ENCODE measurements around the gene EPHA1. TPM values are rescaled to one million over a fixed set of nuclear protein-coding genes. Genes with fewer than 3 reads are reported as not detected.

The EPHA1 gene
- total RNA-seq, 1 donor from 2014 or later = not detected

GRCh38 chr7:143384661-143385631 is 23.7 kb downstream of the EPHA1 start:
- Histone ChIP-seq H3K4me3 (peak overlapping the region; percentile 98), H3K27ac (replicated peaks) (peak overlapping the region; percentile 99), H3K27me3 (ENCODE audit: low read depth) (no peaks in the 10 kb centered on the region), H3K4me1 (peaks cover 89% of the 10 kb centered on the region), H3K36me3 (peaks cover 39% of the 10 kb centered on the region), H3K9me3 (replicated peaks) (no peaks in the 10 kb centered on the region)
- DNase-seq = no peak
- no peak for TF ChIP-seq CTCF (IDR thresholded peaks at IDR 0.05; ENCODE audit: borderline replicate concordance)
- intact Hi-C loops (cut with micrococcal nuclease) = no loop called here

GRCh38 chr7:143384148-143384547 is 24.5 kb downstream of the EPHA1 start:
- Histone ChIP-seq H3K9me3 (replicated peaks) (no peaks in the 10 kb centered on the region), H3K4me1 (peaks cover 89% of the 10 kb centered on the region), H3K27me3 (ENCODE audit: low read depth) (no peaks in the 10 kb centered on the region), H3K27ac (replicated peaks) (peak overlapping the region; percentile 99), H3K36me3 (peaks cover 31% of the 10 kb centered on the region), H3K4me3 (peak overlapping the region; percentile 98)
- no peak for TF ChIP-seq CTCF (IDR thresholded peaks at IDR 0.05; ENCODE audit: borderline replicate concordance)
- no peak for DNase-seq
- intact Hi-C loops (cut with micrococcal nuclease) = no loop called here

- DNase-seq = no peak
- Histone ChIP-seq H3K27ac (replicated peaks) (peak overlapping the region; percentile 99), H3K36me3 (peaks cover 25% of the 10 kb centered on the region), H3K27me3 (ENCODE audit: low read depth) (no peaks in the 10 kb centered on the region), H3K9me3 (replicated peaks) (no peaks in the 10 kb centered on the region), H3K4me1 (peaks cover 93% of the 10 kb centered on the region), H3K4me3 (peak overlapping the region; percentile 98)
- no peak for TF ChIP-seq CTCF (IDR thresholded peaks at IDR 0.05; ENCODE audit: borderline replicate concordance)
- intact Hi-C loops (cut with micrococcal nuclease) = no loop called here
These were observed 25.1 kb downstream of the EPHA1 start for GRCh38 chr7:143383642-143383957.

- no peak for TF ChIP-seq CTCF (IDR thresholded peaks at IDR 0.05; ENCODE audit: borderline replicate concordance)
- H3K27me3 ChIP-seq (ENCODE audit: low read depth) = no peaks in the 10 kb centered on the region
- peak overlapping the region; percentile 99 for H3K27ac ChIP-seq (replicated peaks)
- no peak for DNase-seq
- intact Hi-C loops (cut with micrococcal nuclease) = no loop called here
- peaks cover 89% of the 10 kb centered on the region for H3K4me1 ChIP-seq
- H3K9me3 ChIP-seq (replicated peaks) = no peaks in the 10 kb centered on the region
- peaks cover 20% of the 10 kb centered on the region for H3K36me3 ChIP-seq
- H3K4me3 ChIP-seq = peak overlapping the region; percentile 98
These were observed 25.6 kb downstream of the EPHA1 start for GRCh38 chr7:143382791-143383641.

- H3K27me3 ChIP-seq (ENCODE audit: low read depth) = no peaks in the 10 kb centered on the region
- H3K4me3 ChIP-seq = peak overlapping the region; percentile 98
- intact Hi-C loops (cut with micrococcal nuclease) = no loop called here
- peak overlapping the region; percentile 99 for H3K27ac ChIP-seq (replicated peaks)
- no peak for TF ChIP-seq CTCF (IDR thresholded peaks at IDR 0.05; ENCODE audit: borderline replicate concordance)
- no peaks in the 10 kb centered on the region for H3K9me3 ChIP-seq (replicated peaks)
- DNase-seq = no peak
- peaks cover 13% of the 10 kb centered on the region for H3K36me3 ChIP-seq
- peaks cover 82% of the 10 kb centered on the region for H3K4me1 ChIP-seq
These were observed 26.4 kb downstream of the EPHA1 start for GRCh38 chr7:143382126-143382790.

Measured in left ventricle myocardium inferior (tissue), 1 donor.